HG03571 (cell line): Measurements from ENCODE around the gene MTHFD2.
"Not testable (repeated sequence)": the region's sequence is repeated elsewhere in the genome, so short reads cannot be mapped to it uniquely, and the experiment has no call there.

Source experiments
- ATAC-seq: cut with Tn5 transposase; IDR thresholded peaks from one replicate; pipeline ENCODE4 v1.9.1; 2021; ENCODE audit not compliant: unreplicated experiment

The MTHFD2 gene

DNA sequence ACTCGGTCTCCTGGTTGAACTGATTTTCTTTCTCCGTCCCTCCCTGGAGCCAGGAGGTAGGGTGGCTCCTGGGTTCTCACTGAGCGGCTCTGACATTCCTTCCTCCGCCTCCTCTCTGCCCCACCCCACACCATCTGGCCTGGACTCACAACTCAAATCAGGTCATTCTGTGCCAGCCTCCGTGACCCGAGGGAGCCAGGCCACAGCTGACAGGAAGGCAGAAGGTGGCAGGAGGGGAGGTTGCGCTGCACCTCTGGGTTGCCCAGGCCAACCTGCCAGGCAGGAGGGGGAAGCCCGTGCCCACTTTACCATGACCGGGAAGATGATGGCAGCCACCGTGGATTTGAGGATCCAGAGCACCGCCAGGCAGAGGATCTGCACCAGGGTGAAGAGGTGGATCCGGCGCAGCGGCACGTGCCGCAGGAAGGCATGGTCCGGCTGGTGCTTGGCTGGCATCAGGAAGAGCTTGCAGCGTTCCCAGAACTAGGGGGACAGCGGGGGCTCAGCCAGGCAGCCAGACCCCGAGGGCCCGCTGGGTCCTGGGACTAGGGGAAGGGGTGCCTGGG lies 28.3 kb downstream of the MTHFD2 start:
- no peak for ATAC-seq

GRCh38 chr2:74227646-74228045 lies 29.2 kb downstream of the MTHFD2 start:
- ATAC-seq: no peak

GRCh38 chr2:74228772-74229171 lies 30.4 kb downstream of the MTHFD2 start:
- ATAC-seq: no peak

- ATAC-seq: not testable (repeated sequence)
Observed at GRCh38 chr2:74229865-74230264, 31.4 kb downstream of the MTHFD2 start.

DNA sequence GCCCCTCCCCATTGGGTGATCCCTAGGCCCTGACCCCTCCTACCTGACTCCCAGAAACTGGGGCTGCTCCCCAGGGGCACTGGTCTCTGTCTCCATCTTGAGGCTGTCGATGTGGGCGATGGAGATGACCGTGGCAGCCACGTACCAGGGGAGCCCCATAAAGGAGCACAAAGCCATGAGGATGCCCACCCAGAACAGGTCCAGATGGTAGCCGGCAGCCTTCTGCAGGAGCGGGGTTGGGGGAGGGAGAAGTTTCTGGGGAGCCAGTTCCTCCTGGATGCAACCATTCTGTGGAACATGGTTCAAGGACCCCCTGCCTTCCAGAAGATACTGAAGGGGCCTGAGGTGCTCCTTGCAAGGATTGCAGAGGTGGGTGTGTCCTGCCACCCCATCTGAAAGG lies 34.0 kb downstream of the MTHFD2 start:
- no peak for ATAC-seq

GRCh38 chr2:74233648-74234047 lies 35.2 kb downstream of the MTHFD2 start:
- no peak for ATAC-seq

DNA sequence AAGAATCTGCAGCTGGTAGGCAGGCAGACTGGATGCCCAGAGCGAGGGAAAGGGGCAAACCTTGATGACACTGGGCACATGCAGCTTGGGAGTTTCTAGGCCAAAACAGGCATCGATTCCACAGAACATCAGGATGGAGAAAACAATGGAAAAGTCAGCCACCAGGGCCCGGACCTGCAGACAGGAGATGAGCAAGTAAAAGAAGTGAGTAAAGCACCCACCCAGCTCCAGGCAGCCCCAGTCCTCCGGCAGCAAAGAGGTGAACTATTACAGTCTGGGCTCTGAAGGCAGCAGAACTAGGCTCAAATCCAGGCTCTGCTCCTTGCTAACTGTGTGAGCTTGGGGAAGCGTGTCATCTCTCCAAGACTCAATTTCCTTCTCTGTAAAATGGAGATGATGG lies 36.6 kb downstream of the MTHFD2 start:
- ATAC-seq: no peak

DNA sequence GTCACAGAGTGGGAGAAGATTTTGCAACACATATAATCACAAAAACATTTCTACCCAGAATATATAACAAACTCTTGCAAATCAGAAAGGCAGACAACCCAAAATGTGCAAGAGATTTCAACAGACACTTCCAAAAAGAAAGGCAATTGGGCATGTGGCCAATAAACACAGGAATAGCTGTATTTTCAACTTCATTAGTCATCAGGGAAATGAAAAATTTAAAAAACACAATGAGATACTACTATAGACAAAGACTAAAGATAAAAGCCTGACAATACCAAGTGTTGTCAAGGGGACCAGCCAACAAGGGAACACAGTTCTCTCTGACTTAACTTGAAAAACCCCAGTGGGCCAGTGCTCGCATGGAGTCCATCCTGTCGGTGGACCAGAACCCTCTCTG lies 40.5 kb downstream of the MTHFD2 start:
- ATAC-seq: no peak

DNA sequence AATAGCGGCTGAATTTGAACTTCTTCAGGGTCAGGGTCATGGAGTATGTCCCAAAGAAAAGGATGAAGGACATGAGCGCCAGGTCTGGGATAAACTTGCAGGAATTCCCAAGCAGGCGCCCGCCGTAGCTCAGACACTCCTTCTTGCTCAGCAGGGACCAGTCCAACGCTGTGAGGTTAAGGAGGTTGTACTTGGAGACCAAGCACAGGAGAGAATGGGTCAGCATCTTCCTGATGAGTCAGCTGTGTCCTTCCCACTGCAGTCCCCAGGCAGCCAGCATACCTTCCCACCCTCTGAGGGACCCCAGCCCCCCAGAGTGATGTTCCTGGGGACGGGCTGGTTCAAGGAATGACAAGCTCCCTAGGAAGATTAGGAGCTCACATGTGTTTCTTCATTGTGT lies 40.9 kb downstream of the MTHFD2 start:
- no peak for ATAC-seq

DNA sequence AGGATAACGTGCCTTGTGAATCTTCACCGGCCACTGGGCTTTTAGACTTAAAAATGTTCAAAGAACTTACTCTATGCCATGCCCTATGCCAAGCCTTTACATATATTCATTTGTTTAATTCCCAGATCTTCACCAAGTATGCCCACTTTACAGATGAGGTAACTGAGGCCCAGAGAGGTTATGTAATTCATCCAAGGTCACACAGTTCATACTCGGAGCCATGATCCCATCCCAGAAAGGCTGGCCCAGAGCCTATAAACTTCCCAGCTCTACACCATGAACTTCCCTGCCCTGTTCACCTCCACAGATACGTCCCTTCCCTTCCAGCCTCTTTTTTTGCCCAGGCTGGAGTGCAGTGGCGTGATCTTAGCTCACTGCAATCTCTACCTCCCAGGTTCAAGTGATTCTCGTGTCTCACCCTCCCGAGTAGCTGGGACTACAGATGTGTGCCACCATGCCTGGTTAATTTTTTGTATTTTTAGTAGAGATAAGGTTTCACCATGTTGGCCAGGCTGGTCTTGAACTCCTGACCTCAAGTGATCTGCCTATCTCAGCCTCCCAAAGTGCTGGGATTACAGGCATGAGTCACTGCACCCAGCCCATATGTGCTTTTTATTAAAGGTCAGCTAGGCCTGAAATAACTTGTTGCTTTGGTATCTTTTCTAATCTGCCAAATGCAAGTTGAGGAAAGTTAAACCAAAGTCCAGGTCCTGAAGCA lies 44.1 kb downstream of the MTHFD2 start:
- no peak for ATAC-seq

DNA sequence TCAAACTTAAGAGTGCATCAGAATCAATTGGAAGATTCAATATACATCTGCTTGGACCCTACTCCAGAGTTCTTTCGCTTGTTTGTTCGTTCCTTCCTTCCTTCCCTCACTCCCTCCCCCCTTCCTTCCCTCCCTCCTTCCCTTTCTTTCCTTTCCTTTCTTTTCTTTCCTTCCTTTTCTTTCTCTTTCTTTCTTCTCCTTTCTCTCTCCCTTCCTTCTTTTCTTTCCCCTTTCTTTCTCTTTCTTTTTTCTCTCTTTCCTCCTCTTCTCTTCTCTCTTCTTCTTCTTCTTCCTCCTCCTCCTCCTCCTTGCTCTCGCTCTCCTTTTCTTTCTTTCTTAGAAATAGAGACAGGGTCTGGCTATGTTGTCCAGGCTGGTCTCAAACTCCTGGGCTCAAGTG lies 45.9 kb downstream of the MTHFD2 start:
- no peak for ATAC-seq

DNA sequence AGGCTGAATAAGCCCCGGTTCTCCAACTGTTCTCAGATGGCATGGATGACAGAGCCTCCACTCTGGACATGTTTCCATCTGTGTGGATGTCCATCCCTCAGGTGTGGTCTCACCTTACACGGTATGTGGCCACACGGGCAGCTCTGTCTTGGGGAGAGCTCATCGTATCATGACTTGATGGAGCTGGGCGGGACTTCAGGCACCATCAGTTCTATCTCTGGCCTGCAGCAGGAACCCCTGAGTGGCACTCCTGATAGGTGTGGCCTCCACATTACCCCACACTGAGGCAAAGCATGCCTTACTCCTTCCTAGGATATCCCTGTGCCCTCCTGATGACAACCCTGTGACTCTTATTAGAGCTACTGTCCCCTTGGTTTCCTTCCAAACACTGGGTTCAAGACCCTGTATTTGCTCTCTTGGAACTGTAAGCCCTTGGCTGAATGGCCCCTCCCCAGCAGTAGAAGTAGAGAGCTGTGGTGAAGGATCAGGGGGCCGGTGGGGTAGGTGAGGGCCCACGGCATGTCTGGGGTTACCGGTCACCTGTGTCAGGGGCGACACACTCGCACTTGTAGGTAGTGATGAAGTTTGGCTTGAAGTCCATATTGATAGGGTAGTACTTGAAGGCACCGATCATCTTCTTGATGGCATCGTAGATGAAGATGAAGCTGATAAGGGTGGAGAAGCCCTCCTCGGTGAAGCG lies 48.2 kb downstream of the MTHFD2 start:
- ATAC-seq: no peak

DNA sequence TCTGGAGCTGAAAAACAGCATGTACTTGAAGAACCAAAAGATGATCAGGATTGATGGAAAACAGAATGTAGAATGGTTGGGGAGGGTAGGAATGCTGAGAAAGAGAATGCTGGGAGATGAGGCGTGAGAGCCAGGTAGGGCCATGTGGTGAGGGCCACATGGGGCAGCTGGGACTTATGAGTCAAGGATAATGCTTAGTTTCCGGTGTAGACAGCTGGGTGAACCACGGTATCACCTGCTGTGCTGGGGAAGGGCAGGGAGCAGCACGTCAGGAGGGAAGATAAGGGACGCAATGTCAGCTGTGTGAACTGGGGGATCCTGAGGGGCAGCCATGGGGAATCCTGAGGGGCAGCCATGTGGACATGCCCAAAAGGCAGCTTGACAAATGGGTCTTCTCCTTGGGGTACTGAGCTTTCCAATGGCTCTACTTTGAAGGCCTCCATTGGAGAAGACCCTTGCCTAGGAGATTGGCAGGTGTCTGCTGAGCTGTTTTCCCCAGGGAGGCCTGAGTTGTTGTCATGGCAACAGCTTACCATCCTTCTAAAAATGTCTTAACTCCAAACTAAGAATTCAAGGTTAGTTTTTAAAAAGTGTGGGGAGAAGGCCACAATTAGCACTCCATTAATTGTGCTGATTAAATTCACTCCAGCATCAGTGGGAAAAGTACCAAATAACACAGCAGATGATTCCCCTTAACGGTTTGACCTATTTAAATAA lies 51.1 kb downstream of the MTHFD2 start:
- no peak for ATAC-seq

DNA sequence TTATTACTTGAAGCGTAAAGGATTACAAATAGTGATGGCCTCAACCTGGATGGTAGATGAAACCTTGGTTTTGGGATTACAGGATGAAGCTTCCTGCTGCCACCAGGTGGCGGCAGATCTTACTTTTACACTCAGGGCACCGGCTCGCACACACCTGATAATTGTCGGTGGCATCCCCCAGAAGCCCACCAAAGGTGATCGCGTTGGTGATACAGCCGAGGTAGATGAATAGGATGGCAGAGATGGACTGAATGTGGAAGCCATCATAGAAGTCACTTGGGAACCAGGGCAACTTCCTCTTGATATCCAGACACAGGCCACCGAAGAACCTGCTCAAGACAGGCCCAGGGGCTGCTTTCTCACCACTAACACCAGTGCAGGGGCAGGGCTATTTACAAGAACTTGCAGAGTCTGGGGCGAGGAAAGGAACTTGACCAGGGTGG lies 51.8 kb downstream of the MTHFD2 start:
- ATAC-seq: no peak

GRCh38 chr2:74252036-74252435 lies 53.6 kb downstream of the MTHFD2 start:
- no peak for ATAC-seq

DNA sequence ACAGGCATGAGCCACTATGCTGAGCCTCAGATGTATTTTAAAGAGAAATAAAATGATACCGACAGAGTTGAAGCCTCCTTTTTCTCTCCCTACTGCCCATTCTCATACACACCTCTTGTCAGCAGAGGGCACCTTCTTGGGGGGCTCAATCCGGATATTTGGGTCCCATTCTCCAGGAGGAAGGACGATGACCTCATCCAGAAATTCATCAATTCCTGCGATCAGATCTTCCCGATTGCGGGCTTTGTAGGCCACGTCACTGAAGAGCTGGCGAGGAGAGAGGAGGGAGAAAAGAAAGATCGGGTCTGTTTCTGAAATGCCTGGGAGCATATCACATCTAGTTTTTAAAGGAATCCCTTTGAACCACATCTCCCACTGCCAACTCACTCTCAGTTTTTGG lies 54.4 kb downstream of the MTHFD2 start:
- no peak for ATAC-seq

DNA sequence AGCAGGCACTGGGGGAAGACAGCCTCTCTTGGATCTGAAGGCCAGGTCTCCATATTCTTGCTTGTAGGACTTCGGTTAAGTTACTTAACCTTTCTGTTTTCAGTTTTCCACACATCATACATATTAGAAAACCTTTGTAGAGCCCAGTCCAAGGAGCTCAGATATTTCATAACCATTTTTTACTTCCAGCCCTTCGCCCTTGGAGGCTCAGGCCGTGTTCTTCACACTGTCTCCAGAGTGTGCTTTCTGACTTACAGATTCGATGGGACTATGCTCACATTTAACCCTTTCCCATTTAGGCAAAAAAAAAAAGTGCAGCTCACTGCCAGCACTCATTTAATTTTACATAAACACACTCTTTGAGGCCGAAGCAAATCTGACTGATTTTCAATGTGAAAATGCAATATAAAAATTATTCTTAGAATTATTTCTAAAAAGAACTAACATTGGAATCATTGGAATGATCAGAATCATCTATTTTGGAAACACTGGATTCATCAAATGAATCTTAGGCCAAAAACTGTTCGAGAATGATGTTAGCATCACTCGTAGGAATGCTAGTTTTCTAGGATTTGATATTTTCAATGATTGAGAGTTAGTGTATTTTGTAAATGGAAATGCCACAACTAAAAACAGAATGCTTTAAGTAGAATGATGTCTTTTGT lies 55.0 kb downstream of the MTHFD2 start:
- ATAC-seq: no peak

GRCh38 chr2:74253971-74254310 lies 55.5 kb downstream of the MTHFD2 start:
- no peak for ATAC-seq

DNA sequence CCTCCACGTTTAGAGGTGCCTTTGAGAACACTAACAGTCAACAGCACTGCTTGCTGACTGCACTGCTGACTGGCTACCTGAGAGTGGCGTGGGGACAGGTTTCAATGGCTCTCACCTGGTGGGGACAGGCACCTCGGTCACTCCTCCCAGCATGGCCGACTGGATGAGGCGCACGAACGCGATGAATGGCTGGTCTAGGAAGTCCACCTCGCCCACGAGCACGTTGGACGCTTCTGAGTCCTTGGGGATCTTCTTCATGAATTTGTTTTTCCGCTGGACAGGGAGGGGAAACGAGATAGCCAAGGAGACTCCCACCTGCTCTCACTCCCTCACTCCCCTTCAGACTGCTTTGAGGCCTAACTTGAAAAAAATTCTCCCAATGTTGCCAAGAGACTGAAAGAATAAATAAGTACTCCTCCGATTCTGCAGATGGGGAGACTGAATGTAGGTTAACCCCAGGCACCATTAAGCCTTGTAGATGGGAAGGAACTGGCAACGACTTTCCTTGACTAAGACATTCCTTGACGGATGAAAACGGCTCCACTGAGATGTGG lies 57.3 kb downstream of the MTHFD2 start:
- ATAC-seq: no peak

DNA sequence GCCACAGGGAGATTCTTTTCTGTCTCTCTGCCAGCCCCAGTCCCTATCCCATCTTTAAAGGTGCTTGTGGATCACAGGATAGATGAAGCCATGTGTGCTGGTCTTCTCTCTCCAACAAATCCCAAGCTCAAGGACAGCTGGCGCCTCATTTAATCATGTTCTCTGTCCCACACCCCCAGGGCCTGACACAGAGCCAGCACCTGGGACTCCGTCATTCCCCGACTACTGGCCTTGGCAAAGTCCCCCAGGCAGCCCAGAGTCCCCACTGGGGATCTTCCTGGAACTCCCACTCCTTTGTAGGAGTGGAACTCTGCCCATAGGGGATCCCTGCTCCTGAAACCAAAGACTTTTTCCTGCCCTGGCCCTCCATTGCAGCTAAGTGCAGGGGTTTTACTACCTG lies 60.8 kb downstream of the MTHFD2 start:
- no peak for ATAC-seq

GRCh38 chr2:74259733-74260132 lies 61.3 kb downstream of the MTHFD2 start:
- ATAC-seq: no peak
